ENCODE measurements around the gene NGFR.

- no peak for TF ChIP-seq EZH2 (IDR thresholded peaks at IDR 0.05; ENCODE audit: insufficient read depth, poor library complexity, severe bottlenecking)
- no peak for TF ChIP-seq EZH2phosphoT487 (IDR thresholded peaks at IDR 0.05; ENCODE audit: insufficient read depth, low read depth)
Observed at GRCh38 chr17:49552070-49552751, 57.1 kb downstream of the NGFR start.
